GM19023 (cell line): ENCODE data around the gene CAMK1.

Experiments
- ATAC-seq: cut with Tn5 transposase; IDR thresholded peaks from one replicate; pipeline ENCODE4 v1.9.1; 2021; ENCODE audit warnings: mild to moderate bottlenecking, moderate library complexity; ENCODE audit not compliant: unreplicated experiment

CAMK1 gene

DNA sequence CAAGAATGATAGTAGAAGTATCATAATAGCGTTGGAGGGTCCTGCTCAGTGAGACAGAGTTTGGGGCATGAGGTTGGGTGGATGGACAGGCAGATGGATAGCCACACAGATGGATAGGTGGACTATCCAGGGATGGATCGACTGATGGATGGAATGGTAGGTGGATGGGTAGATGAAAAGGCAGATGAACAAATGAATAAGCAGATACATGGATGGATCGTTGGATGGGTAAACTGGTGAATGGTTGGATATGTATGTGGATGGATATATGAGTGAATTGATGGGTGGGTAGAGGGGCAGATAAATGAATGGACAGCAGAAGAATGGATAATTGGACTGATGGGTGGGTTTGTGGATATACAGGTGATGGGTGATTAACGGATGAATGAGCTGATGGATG is 56.6 kb downstream of the CAMK1 start:
- no peak for ATAC-seq

DNA sequence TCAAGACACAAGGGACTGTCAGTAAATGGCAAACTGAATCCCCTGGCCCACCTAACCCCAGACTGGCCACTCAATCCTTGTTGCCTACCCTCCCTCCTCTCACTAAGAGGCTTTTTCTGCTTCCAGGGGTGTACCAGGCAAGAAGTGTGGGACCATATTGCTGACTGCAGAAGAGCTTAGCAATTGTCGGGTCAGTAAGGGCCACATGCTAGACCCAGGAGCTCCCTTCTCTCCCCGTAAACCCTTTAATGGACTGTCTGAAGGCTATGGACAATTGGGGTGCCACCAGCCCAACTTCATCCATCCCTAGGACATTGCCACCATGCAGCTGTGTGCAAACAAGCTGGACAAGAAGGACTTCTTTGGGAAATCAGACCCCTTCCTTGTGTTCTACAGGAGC is 57.3 kb downstream of the CAMK1 start:
- ATAC-seq = no peak

DNA sequence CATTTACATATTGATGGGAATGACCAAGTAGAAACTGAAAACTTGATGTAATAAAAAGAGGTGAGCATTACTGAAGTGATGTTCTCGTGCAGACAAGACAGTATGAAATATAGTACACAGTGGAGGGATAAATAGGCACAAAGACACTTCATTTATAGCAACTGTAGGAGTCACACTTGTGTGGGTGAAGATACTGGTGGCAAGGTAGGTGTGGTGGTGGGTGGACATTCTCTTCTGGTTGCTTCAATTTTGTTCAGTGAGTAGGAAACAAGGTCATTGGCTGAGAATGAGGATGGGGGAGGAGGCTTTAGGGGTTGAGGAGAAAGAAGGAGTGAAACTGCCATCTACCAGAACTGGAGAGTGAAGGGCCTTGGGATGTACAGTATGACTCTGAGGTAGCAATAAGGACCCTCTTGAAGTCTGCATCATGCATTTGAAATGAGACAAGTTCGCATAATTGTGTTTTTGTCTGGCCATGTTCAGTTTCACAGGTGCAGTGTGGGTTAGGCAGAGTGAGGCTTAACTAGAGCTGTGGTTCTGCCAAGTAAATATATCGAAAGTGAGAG is 59.5 kb downstream of the CAMK1 start:
- ATAC-seq = no peak
